Urothelium cell line (cell line): ENCODE results near the gene AHSP.
A peak's percentile ranks its signal among the peaks of the same experiment; 100 is the strongest.
"Not testable (repeated sequence)": the region's sequence is repeated elsewhere in the genome, so short reads cannot be mapped to it uniquely, and the experiment has no call there.

ENCODE experiments used
- DNase-seq: peaks from one replicate; pipeline ENCODE4 v3.0.0; 2011; ENCODE audit warnings: low spot score, mixed read lengths
- FAIRE-seq: peaks from 2 replicates; lab custom pipeline; 2011; peaks lifted over from hg19 to GRCh38; lab: Jason Lieb, UNC

Gene AHSP

GRCh38 chr16:31529937-31530312 lies 2.2 kb downstream of the AHSP start:
- no peak for FAIRE-seq
- DNase-seq, result no peak

DNA sequence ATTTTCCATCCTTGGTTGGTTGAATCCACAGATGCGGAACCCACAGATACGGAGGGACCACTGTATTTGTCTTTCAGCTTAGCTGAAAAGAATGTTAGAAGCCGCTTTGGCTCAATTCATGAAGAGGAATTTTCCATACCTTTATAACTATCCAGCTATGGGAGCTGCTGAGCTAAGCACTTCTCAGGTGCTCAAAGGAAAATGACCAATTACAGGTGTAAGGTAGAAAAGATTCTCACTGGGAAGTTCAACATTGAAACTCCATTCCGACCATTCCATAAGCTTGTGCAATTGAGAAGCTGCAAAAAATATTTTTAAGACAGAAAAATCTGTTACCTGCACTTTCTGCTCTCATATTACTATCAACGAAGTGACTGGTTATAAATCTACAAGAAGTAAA lies 2.7 kb downstream of the AHSP start:
- FAIRE-seq, result no peak

GRCh38 chr16:31531096-31531495 lies 3.4 kb downstream of the AHSP start:
- FAIRE-seq (no peak), DNase-seq (no peak)

More for the DNA sequence above, 2.7 kb downstream of the AHSP start:
- DNase-seq, result no peak

GRCh38 chr16:31532120-31532519 lies 4.4 kb downstream of the AHSP start:
- DNase-seq, result no peak
- no peak for FAIRE-seq

GRCh38 chr16:31532896-31533295 lies 5.2 kb downstream of the AHSP start:
- FAIRE-seq (no peak), DNase-seq (no peak)

GRCh38 chr16:31535737-31536136 lies 8.0 kb downstream of the AHSP start:
- FAIRE-seq, result no peak
- no peak for DNase-seq

DNA sequence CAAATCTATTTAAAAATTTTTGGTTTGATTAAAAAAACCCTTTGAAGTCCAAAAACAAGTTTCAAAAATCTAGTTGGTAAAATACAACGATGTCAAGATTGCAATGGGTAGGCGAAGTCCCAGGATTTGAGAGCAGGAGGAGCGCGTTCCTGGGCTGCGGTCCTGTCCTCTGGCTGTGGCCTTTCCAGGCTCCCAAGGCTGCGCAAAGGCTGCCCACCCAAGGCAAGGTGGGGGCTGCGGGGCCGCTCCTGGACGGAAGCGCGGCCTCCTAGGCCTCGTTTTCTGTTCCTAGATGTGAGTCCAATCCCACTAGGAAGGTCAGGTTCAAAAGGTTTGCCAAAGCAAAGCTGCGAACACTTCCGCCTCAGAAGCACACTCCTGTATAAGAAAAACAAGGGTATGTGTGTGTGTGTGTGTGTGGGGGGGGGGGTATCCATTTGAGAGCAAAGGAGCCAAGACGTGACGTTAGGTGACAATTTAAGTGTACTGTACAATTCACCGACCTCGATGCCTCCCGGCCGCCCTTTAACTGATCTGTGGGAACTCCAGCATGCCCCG lies 9.2 kb downstream of the AHSP start:
- FAIRE-seq (no peak), DNase-seq (no peak)

GRCh38 chr16:31537362-31538242 lies 9.9 kb downstream of the AHSP start:
- FAIRE-seq (no peak), DNase-seq (no peak)

- DNase-seq, FAIRE-seq: not testable (repeated sequence)
Measured at GRCh38 chr16:31538243-31538598, 10.5 kb downstream of the AHSP start.

GRCh38 chr16:31539762-31540161 lies 12.1 kb downstream of the AHSP start:
- FAIRE-seq, DNase-seq: not testable (repeated sequence)

DNA sequence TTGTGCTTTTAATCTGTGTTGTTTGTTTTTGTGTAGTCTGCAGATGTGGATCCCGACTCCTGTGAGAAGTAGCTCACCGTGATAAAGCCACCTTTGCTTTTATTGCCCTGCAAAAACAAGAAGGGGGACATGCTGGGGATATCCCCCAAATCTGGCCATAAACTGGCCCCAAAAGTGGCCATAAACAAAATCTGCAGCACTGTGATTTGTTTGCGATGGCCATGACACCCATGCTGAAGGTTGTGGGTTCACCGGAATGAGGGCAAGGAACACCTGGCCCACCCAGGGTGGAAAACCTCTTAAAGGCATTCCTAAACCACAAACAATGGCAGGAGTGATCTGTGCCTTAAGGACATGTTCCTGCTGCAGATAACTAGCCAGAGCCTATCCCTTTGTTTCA lies 15.1 kb downstream of the AHSP start:
- DNase-seq, result no peak
- FAIRE-seq, result no peak

GRCh38 chr16:31561426-31562233 lies 33.9 kb downstream of the AHSP start:
- DNase-seq (no peak), FAIRE-seq (no peak)

- DNase-seq, result peak; percentile 50
Measured at GRCh38 chr16:31568577-31569359, 41.1 kb downstream of the AHSP start.

DNA sequence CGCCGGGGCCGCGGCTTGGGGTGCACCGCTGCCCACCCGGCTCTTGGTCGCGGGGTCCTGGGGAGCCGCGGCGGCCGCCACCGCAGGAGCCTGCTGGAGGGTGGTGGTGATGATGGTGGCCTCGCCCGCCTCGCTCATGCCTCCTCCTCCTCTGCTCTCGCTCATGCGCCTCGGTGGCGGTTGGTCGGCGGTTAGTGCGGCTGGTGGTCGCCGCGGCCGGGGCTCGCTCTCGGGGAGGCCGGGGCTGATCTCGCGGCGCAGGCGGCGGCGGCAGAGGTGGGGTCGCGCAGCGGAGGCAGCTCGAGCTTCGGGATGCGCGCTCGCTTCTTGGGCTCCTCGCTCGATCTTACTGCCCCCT lies 41.6 kb downstream of the AHSP start:
- FAIRE-seq (no peak), DNase-seq (peak; percentile 14)

More at GRCh38 chr16:31568577-31569359, 41.1 kb downstream of the AHSP start:
- no peak for FAIRE-seq

GRCh38 chr16:31572821-31573220 lies 45.1 kb downstream of the AHSP start:
- no peak for FAIRE-seq
- DNase-seq, result no peak

- not testable (repeated sequence) for DNase-seq, FAIRE-seq
Measured at GRCh38 chr16:31574159-31574558, 46.5 kb downstream of the AHSP start.

DNA sequence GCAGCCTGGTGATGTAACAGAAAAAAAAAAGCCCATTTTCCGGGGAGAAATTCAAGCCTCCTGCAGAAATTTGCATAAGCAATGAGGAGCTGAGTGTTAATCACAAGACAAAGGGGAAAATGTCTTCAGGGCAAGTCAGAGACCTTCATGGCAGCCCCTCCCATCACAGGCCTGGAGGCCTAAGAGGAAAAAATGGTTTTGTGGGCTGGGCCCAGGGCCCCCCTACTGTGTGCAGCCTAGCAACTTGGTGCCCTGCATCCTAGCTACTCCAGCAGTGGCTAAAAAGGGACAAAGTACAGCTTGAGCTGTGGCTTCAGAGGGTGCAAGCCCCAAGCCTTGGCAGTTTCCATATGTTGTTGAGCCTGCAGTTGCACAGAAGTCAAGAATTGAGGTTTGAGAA lies 49.7 kb downstream of the AHSP start:
- no peak for FAIRE-seq
- DNase-seq, result no peak
